Choroid plexus epithelial cell (primary cell): ENCODE data around the gene VRK3.
A peak's percentile ranks its signal among the peaks of the same experiment; 100 is the strongest.

Source experiments
- DNase-seq: peaks from one replicate; pipeline ENCODE4 v3.0.0-alpha.2; 2010; ENCODE audit warnings: low read depth
- H3K4me3 ChIP-seq: 2 replicates; pipeline ENCODE4 v1.5.1; 2011; ENCODE audit warnings: low read depth, mild to moderate bottlenecking, control low read depth, low read length, moderate library complexity
- CTCF ChIP-seq: conservative IDR thresholded peaks from 2 replicates; pipeline ENCODE4 v1.5.1; 2011; ENCODE audit warnings: low read depth, mild to moderate bottlenecking, control low read depth, inconsistent platforms, low read length, moderate library complexity

VRK3 gene

GRCh38 chr19:49930483-49931011, 94.6 kb downstream of the VRK3 start:
- no peak for TF ChIP-seq CTCF
- DNase-seq, result no peak
- H3K4me3 ChIP-seq, result peak overlapping the region; percentile 8

GRCh38 chr19:49929611-49930482, 95.3 kb downstream of the VRK3 start:
- no peak for TF ChIP-seq CTCF
- H3K4me3 ChIP-seq, result peak overlapping the region; percentile 98
- peak; percentile 99 for DNase-seq

GRCh38 chr19:49929121-49929610, 96.0 kb downstream of the VRK3 start, which contains the start of the genes ATF5 and NUP62:
Gene ATF5 (plus strand): TSS chr19:49929205. CDS start chr19:49930851, 1,646 bp downstream.
Gene NUP62 (minus strand): TSS chr19:49929504. CDS start chr19:49909807, 19,697 bp downstream.
- H3K4me3 ChIP-seq, result peak within 1 kb of the TSS; percentile 98
- peak; percentile 82 for DNase-seq
- no peak for TF ChIP-seq CTCF

GRCh38 chr19:49927526-49928264, 97.5 kb downstream of the VRK3 start:
- no peak overlapping the region for H3K4me3 ChIP-seq
- no peak for TF ChIP-seq CTCF
- DNase-seq, result no peak

GRCh38 chr19:49926515-49926914, 98.7 kb downstream of the VRK3 start:
- DNase-seq, result no peak
- no peak for TF ChIP-seq CTCF
- H3K4me3 ChIP-seq, result no peak overlapping the region
